NOMO-1 (cell line): Measurements from ENCODE around the gene LPIN1.

Experiments
- DNase-seq, 2 experiments: peaks; one replicate each; lab custom pipeline; 2025; ENCODE audit not compliant: unreplicated experiment in 2 of 2; lab: John Stamatoyannopoulos, UW

Gene LPIN1

GRCh38 chr2:11742702-11743357 is 3.6 kb upstream of the LPIN1 start:
- DNase-seq, result no peak

- DNase-seq, result no peak
These were observed 3.1 kb upstream of the LPIN1 start for GRCh38 chr2:11743366-11743765.

GRCh38 chr2:11743846-11744553 is 2.4 kb upstream of the LPIN1 start:
- DNase-seq, result peak; percentile 93 to 96

GRCh38 chr2:11744631-11745394 is 1.6 kb upstream of the LPIN1 start:
- no peak for DNase-seq

GRCh38 chr2:11745613-11746375 is 638 bp upstream of the LPIN1 start:
- DNase-seq, result no peak

- DNase-seq, result no peak
These were observed 501 bp downstream of the LPIN1 start for GRCh38 chr2:11746807-11747459.

GRCh38 chr2:11748018-11748860 is 1.8 kb downstream of the LPIN1 start:
- no peak for DNase-seq

- peak in 1 of 2 experiments; percentile 13 for DNase-seq
These were observed 2.6 kb downstream of the LPIN1 start for GRCh38 chr2:11748861-11749645.

GRCh38 chr2:11749646-11750349 is 3.4 kb downstream of the LPIN1 start:
- DNase-seq, result no peak

GRCh38 chr2:11750422-11750821 is 4.0 kb downstream of the LPIN1 start:
- DNase-seq, result no peak

GRCh38 chr2:11750917-11751316 is 4.5 kb downstream of the LPIN1 start:
- no peak for DNase-seq

GRCh38 chr2:11752906-11753305 is 6.5 kb downstream of the LPIN1 start:
- DNase-seq, result no peak

GRCh38 chr2:11753452-11753885 is 7.0 kb downstream of the LPIN1 start:
- DNase-seq, result peak; percentile 92 to 99

- DNase-seq, result peak; percentile 41 to 77
These were observed 7.7 kb downstream of the LPIN1 start for GRCh38 chr2:11753886-11754699.

- peak; percentile 20 to 36 for DNase-seq
These were observed 8.2 kb downstream of the LPIN1 start for GRCh38 chr2:11754700-11755015.

GRCh38 chr2:11757101-11757500 is 10.7 kb downstream of the LPIN1 start:
- no peak for DNase-seq

- no peak for DNase-seq
These were observed 11.8 kb downstream of the LPIN1 start for GRCh38 chr2:11758187-11758586.
